ENCODE data around the gene SLC25A33. TPM values are rescaled to one million over a fixed set of nuclear protein-coding genes. Genes with fewer than 3 reads are reported as not detected.
"Not testable (repeated sequence)": the region's sequence is repeated elsewhere in the genome, so short reads cannot be mapped to it uniquely, and the experiment has no call there.

Gene SLC25A33
- total RNA-seq, 1 donor from 2014 or later: 4.6 TPM

DNA sequence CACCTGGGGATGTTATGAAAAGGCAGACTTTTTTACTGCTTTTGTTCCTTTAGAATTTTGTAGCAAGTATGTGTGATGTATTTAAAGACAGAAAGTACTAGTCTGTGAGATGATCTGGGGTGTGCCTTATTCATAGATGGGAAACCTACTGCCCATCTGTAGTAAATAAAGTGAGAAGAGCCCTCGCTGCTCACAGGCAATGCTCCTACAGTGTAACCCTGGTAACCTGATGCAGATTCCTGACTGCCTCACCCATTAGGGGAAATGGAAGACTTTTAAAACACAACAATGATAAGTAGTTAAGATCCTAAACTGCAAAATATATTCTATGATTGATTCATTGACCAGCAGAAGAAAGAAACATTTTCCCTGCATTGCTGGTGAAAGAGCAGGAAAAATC, 30.0 kb downstream of the SLC25A33 start:
- no peak for DNase-seq
- TF ChIP-seq, protein P1, sequence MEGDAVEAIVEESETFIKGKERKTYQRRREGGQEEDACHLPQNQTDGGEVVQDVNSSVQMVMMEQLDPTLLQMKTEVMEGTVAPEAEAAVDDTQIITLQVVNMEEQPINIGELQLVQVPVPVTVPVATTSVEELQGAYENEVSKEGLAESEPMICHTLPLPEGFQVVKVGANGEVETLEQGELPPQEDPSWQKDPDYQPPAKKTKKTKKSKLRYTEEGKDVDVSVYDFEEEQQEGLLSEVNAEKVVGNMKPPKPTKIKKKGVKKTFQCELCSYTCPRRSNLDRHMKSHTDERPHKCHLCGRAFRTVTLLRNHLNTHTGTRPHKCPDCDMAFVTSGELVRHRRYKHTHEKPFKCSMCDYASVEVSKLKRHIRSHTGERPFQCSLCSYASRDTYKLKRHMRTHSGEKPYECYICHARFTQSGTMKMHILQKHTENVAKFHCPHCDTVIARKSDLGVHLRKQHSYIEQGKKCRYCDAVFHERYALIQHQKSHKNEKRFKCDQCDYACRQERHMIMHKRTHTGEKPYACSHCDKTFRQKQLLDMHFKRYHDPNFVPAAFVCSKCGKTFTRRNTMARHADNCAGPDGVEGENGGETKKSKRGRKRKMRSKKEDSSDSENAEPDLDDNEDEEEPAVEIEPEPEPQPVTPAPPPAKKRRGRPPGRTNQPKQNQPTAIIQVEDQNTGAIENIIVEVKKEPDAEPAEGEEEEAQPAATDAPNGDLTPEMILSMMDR (IDR thresholded peaks at IDR 0.05; ENCODE audit: partially characterized antibody, unreplicated experiment): no peak
- Mint-ChIP-seq H3K4me1 (ENCODE audit: low read depth, unreplicated experiment) (no peaks in the 10 kb centered on the region), H3K4me3 (ENCODE audit: unreplicated experiment) (no peak overlapping the region), H3K9me3 (ENCODE audit: unreplicated experiment) (no peaks in the 10 kb centered on the region), H3K27me3 (ENCODE audit: unreplicated experiment) (no peaks in the 10 kb centered on the region), H3K27ac (ENCODE audit: unreplicated experiment) (no peak overlapping the region), H3K36me3 (ENCODE audit: unreplicated experiment) (peaks cover under 1% of the 10 kb centered on the region)

DNA sequence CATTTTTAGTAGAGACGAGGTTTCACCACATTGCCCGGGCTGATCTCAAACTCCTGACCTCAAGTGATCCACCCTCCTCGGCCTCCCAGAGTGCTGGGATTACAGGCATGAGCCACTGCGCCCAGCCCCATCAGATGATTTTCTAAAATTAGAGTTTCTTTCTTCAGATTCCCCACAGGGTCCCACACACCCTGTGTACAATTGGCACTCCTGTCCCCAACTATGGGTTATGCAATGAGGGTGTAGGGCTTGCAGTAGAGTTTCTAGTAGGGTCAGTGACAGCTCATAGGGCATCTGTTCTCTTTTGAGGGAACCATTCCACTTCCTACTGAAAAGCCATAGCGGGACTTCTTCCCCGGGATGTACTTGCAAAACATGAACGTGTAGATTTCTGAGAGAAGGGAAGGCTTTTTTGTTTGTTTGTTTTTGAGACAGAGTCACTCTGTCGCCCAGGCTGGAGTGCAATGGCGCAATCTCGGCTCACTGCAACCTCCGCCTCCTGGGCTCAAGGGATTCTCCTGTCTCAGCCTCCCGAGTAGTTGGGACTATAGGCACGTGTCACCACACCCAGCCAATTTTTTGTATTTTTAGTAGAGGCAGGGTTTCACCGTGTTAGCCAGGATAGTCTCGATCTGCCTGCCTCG, 31.7 kb downstream of the SLC25A33 start:
- not testable (repeated sequence) for H3K4me3 Mint-ChIP-seq (ENCODE audit: unreplicated experiment); H3K36me3 Mint-ChIP-seq (ENCODE audit: unreplicated experiment); H3K27ac Mint-ChIP-seq (ENCODE audit: unreplicated experiment); H3K27me3 Mint-ChIP-seq (ENCODE audit: unreplicated experiment); DNase-seq; H3K9me3 Mint-ChIP-seq (ENCODE audit: unreplicated experiment); H3K4me1 Mint-ChIP-seq (ENCODE audit: low read depth, unreplicated experiment)

DNA sequence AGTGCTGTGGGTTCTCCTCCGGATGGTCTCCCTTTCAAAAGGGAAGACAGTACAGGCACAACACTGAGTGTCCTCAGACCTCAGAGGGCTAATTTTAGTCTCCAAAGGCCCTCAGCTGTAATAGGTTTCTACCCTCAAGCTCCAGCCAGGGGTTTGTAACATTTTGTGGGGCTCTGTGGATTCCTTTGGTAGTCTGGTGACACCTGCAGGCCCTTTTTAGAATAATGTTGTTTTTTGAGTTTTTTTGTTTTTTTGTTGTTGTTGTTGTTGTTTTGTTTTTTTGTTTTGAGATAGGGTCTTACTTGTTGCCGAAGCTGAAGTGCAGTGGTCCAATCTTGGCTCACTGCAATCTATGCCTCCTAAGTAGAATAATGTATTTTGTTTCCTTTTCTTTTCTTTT, 34.5 kb downstream of the SLC25A33 start:
- Mint-ChIP-seq H3K4me1 (ENCODE audit: low read depth, unreplicated experiment) (no peaks in the 10 kb centered on the region), H3K9me3 (ENCODE audit: unreplicated experiment) (no peaks in the 10 kb centered on the region), H3K27ac (ENCODE audit: unreplicated experiment) (no peak overlapping the region), H3K36me3 (ENCODE audit: unreplicated experiment) (no peaks in the 10 kb centered on the region), H3K27me3 (ENCODE audit: unreplicated experiment) (peaks cover 2% of the 10 kb centered on the region), H3K4me3 (ENCODE audit: unreplicated experiment) (no peak overlapping the region)
- DNase-seq: no peak
- TF ChIP-seq, protein P1 (IDR thresholded peaks at IDR 0.05; ENCODE audit: partially characterized antibody, unreplicated experiment): peak; percentile 20

DNA sequence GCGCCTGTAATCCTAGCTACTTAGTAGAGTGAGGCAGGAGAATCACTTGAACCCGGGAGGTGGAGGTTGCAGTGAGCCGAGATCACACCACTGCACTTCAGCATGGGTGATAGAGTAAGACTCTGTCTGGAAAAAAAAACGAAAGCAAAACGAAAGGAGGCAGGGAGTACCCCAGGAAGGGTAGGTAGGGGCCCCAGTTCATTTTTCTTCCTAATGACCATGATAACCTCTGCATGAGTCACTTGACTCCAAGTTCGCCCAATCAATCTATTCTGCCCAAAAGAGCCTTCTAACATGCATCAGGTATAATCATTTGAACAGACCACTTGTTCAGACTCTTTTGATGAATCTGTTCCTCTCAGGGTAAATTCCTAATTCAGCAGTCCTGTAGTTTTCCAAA, 36.2 kb downstream of the SLC25A33 start:
- no peaks in the 10 kb centered on the region for H3K4me1 Mint-ChIP-seq (ENCODE audit: low read depth, unreplicated experiment)
- DNase-seq: no peak
- H3K36me3 Mint-ChIP-seq (ENCODE audit: unreplicated experiment): no peaks in the 10 kb centered on the region
- H3K27me3 Mint-ChIP-seq (ENCODE audit: unreplicated experiment): peaks cover 2% of the 10 kb centered on the region
- TF ChIP-seq, protein P1 (IDR thresholded peaks at IDR 0.05; ENCODE audit: partially characterized antibody, unreplicated experiment): no peak
- no peaks in the 10 kb centered on the region for H3K9me3 Mint-ChIP-seq (ENCODE audit: unreplicated experiment)
- no peak overlapping the region for H3K27ac Mint-ChIP-seq (ENCODE audit: unreplicated experiment)
- H3K4me3 Mint-ChIP-seq (ENCODE audit: unreplicated experiment): no peak overlapping the region

GRCh38 chr1:9576903-9577302, 37.6 kb downstream of the SLC25A33 start:
- no peak overlapping the region for H3K4me3 Mint-ChIP-seq (ENCODE audit: unreplicated experiment)
- H3K4me1 Mint-ChIP-seq (ENCODE audit: low read depth, unreplicated experiment): no peaks in the 10 kb centered on the region
- H3K27ac Mint-ChIP-seq (ENCODE audit: unreplicated experiment): no peak overlapping the region
- DNase-seq: no peak
- peaks cover 2% of the 10 kb centered on the region for H3K27me3 Mint-ChIP-seq (ENCODE audit: unreplicated experiment)
- H3K9me3 Mint-ChIP-seq (ENCODE audit: unreplicated experiment): no peaks in the 10 kb centered on the region
- no peaks in the 10 kb centered on the region for H3K36me3 Mint-ChIP-seq (ENCODE audit: unreplicated experiment)
- TF ChIP-seq, protein P1 (IDR thresholded peaks at IDR 0.05; ENCODE audit: partially characterized antibody, unreplicated experiment): no peak
